OCI-LY3 (cell line): Measurements from ENCODE around the gene SOX1.

ENCODE experiments used
- EZH2phosphoT487 ChIP-seq: fragments of 200-600 bp; shearing (Covaris generic); IDR thresholded peaks from 2 replicates; pipeline ENCODE4 v1.6.1; 2018; ENCODE audit warnings: antibody characterized with exemption, mixed run types, low read depth
- TF ChIP-seq, protein P1 (sequence below): fragments of 200-600, 300-600 bp; sonication (generic); IDR thresholded peaks from 2 replicates; pipeline ENCODE4 v1.5.1; 2014; ENCODE audit warnings: antibody characterized with exemption, low read length, low read depth

DNA sequence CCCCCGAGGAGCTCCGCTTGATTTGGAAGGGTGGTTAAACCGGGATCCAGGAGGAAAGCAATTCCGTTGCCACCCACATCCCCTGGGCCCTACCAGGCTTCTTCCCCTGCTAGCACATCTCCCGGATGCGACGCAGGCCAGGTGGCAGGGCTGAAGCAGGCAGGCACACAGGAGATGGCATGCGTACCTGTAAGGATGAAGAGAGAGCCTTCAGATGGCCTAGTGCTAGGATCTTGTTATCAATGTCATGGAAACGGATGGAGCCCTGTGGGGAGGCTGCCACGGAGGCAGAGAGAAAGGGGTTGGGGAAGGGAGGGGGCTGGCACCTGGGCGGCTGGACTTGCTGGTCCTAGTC is 8.5 kb upstream of the SOX1 start:
- TF ChIP-seq, protein P1, sequence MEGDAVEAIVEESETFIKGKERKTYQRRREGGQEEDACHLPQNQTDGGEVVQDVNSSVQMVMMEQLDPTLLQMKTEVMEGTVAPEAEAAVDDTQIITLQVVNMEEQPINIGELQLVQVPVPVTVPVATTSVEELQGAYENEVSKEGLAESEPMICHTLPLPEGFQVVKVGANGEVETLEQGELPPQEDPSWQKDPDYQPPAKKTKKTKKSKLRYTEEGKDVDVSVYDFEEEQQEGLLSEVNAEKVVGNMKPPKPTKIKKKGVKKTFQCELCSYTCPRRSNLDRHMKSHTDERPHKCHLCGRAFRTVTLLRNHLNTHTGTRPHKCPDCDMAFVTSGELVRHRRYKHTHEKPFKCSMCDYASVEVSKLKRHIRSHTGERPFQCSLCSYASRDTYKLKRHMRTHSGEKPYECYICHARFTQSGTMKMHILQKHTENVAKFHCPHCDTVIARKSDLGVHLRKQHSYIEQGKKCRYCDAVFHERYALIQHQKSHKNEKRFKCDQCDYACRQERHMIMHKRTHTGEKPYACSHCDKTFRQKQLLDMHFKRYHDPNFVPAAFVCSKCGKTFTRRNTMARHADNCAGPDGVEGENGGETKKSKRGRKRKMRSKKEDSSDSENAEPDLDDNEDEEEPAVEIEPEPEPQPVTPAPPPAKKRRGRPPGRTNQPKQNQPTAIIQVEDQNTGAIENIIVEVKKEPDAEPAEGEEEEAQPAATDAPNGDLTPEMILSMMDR = no peak
- no peak for TF ChIP-seq EZH2phosphoT487
